H1 (cell line): ENCODE measurements around the gene POLR3E. TPM values are rescaled to one million over a fixed set of nuclear protein-coding genes. Genes with fewer than 3 reads are reported as not detected.

Experiments
- BACH1 ChIP-seq: IDR thresholded peaks from 2 replicates; pipeline ENCODE4 v1.6.1; 2012; ENCODE audit warnings: low read length, improper control_type of control experiment
- BCL11A ChIP-seq, 2 experiments: IDR thresholded peaks; one replicate each; pipeline ENCODE4 v1.6.1; 2011; ENCODE audit warnings: low read depth in 2 of 2, low read length in 2 of 2, mild to moderate bottlenecking in 2 of 2
- GABPA ChIP-seq: IDR thresholded peaks from 2 replicates; pipeline ENCODE4 v1.6.1; 2011; ENCODE audit warnings: mild to moderate bottlenecking, low read length, moderate library complexity, borderline replicate concordance; ENCODE audit not compliant: insufficient read depth
- KDM1A ChIP-seq: fragments of 200-600, 300-600 bp; sonication (generic); IDR thresholded peaks from 2 replicates; pipeline ENCODE4 v1.7.1; 2016; ENCODE audit warnings: mild to moderate bottlenecking, low read length, borderline replicate concordance
- NANOG ChIP-seq: IDR thresholded peaks from 2 replicates; pipeline ENCODE4 v1.6.1; 2011; ENCODE audit warnings: low read length, low read depth, mild to moderate bottlenecking, inconsistent platforms; ENCODE audit not compliant: insufficient read depth, poor library complexity, severe bottlenecking
- RAD21 ChIP-seq, 2 experiments: IDR thresholded peaks in 1 of 2; conservative IDR thresholded peaks in 1 of 2; 2 replicates each; pipeline ENCODE4 v1.6.1; 2011; ENCODE audit warnings: low read depth in 2 of 2, low read length in 2 of 2, improper control_type of control experiment in 1 of 2, inconsistent platforms in 1 of 2, mild to moderate bottlenecking in 1 of 2, moderate library complexity in 1 of 2
- RXRA ChIP-seq: IDR thresholded peaks from 2 replicates; pipeline ENCODE4 v1.6.1; 2011; ENCODE audit warnings: low read depth, mild to moderate bottlenecking, low read length, moderate library complexity; ENCODE audit not compliant: insufficient read depth
- TAF1 ChIP-seq: IDR thresholded peaks from 2 replicates; pipeline ENCODE4 v1.6.1; 2011; ENCODE audit warnings: mild to moderate bottlenecking, low read depth, low read length
- TBP ChIP-seq: IDR thresholded peaks from 2 replicates; pipeline ENCODE4 v1.6.1; 2011; ENCODE audit warnings: low read depth, low read length, improper control_type of control experiment
- polyA plus RNA-seq, 7 experiments: library from polyadenylated mRNA; depleted of rRNA in 3 of 7; stranded (reverse) in 5 of 7; unstranded in 2 of 7; fragments of >200 nt in 5 of 7; fragments of 200-250 nt in 2 of 7; gene quantifications; 1 replicate in 5 of 7; 2 replicates in 1 of 7; 4 replicates in 1 of 7; pipeline versions ENCODE4 v1.2.1 to v1.2.3, GENCODE V29; 2011 to 2013; ENCODE audit warnings: missing spikeins in 2 of 7, mixed read lengths in 2 of 7
- total RNA-seq: library from RNA; stranded (reverse); fragmentation: NEBNext Ultra II Directional; extraction: Animal tissue kit (Norgen Biotek cat#: 25700); gene quantifications from 2 replicates; pipeline ENCODE4 v1.2.1, GENCODE V29; 2021
- TF ChIP-seq, protein P1 (sequence below): IDR thresholded peaks from 2 replicates; pipeline ENCODE4 v1.6.1; 2012; ENCODE audit warnings: inconsistent platforms

The POLR3E gene
- total and polyA plus RNA-seq, 2 of the 8 experiments (the other 6 are each of a cell fraction or from before 2014, with no cell fraction given): 96.5 to 125 TPM

DNA sequence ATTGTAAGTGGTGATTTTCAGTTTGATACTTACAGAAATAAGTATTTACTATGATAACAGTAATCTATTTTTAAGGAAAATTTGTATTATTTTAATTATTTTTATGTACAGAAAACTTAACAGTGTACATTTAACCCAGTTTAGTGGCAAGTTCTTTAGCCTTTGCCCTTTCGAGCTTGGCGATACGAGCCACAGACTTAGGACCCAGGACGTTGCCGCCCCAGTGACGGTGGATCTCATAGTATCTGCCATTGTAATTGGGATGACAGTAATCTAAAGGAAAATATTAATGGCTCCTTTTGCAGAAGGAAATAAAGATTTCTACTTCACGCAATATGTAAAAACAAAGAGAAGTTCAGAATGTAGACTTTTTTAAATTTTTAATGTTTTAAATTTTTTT, 82.4 kb downstream of the POLR3E start (continued):
- TF ChIP-seq NANOG: no peak
- no peak for TF ChIP-seq RAD21 (IDR thresholded peaks at IDR 0.05 in 1 of 2, conservative IDR thresholded peaks at IDR 0.05 in 1 of 2; ENCODE audit: low read depth in 2 of 2, low read length in 2 of 2)
- TF ChIP-seq GABPA: no peak
- TF ChIP-seq, protein P1, sequence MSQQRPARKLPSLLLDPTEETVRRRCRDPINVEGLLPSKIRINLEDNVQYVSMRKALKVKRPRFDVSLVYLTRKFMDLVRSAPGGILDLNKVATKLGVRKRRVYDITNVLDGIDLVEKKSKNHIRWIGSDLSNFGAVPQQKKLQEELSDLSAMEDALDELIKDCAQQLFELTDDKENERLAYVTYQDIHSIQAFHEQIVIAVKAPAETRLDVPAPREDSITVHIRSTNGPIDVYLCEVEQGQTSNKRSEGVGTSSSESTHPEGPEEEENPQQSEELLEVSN: no peak
- TF ChIP-seq RXRA: no peak
- TF ChIP-seq KDM1A: no peak
- no peak for TF ChIP-seq BCL11A (IDR thresholded peaks at IDR 0.05; ENCODE audit: low read depth in 2 of 2, low read length in 2 of 2)
- TF ChIP-seq TAF1: no peak
- no peak for TF ChIP-seq TBP
- no peak for TF ChIP-seq BACH1
